Stimulated activated CD4-positive, alpha-beta T cell treated with anti-CD3 and anti-CD28 coated beads, TNF-alpha, amount 100 ng/mL, for 48 hours (primary cell): ENCODE data around the gene SPRN.
"Not testable (repeated sequence)": the region's sequence is repeated elsewhere in the genome, so short reads cannot be mapped to it uniquely, and the experiment has no call there.

Experiments used
- DNase-seq, 3 donors: peaks; one replicate each; pipeline ENCODE4 v3.0.0-alpha.2; 2020; ENCODE audit warnings: low read depth in 3 of 3

Gene SPRN

GRCh38 chr10:133424601-133425000 is at the start of gene SPRN:
Gene SPRN, minus strand, starts transcription at chr10:133424625. Its CDS starts 944 bp downstream, at chr10:133423681.
- DNase-seq: not testable (repeated sequence)

GRCh38 chr10:133474027-133474426 is 49.6 kb upstream of the SPRN start:
- no peak for DNase-seq

- DNase-seq: no peak
Observed at GRCh38 chr10:133473270-133473669, 48.8 kb upstream of the SPRN start.

- no peak for DNase-seq
Observed at GRCh38 chr10:133471300-133472109, 47.1 kb upstream of the SPRN start.

GRCh38 chr10:133469205-133469604 is 44.8 kb upstream of the SPRN start:
- not testable (repeated sequence) for DNase-seq

- no peak for DNase-seq
Observed at GRCh38 chr10:133467286-133467911, 43.0 kb upstream of the SPRN start.

- DNase-seq: no peak
Observed at GRCh38 chr10:133466683-133467275, 42.4 kb upstream of the SPRN start.

GRCh38 chr10:133465950-133466474 is 41.6 kb upstream of the SPRN start:
- DNase-seq: no peak

GRCh38 chr10:133465191-133465949 is 40.9 kb upstream of the SPRN start:
- no peak for DNase-seq

GRCh38 chr10:133464582-133465031 is 40.2 kb upstream of the SPRN start:
- no peak for DNase-seq

GRCh38 chr10:133462512-133463305 is 38.3 kb upstream of the SPRN start:
- no peak for DNase-seq

- no peak for DNase-seq
Observed at GRCh38 chr10:133461841-133462240, 37.4 kb upstream of the SPRN start.

GRCh38 chr10:133461027-133461426 is 36.6 kb upstream of the SPRN start:
- DNase-seq: no peak

GRCh38 chr10:133460208-133460769 is 35.9 kb upstream of the SPRN start:
- DNase-seq: no peak

- no peak for DNase-seq
Observed at GRCh38 chr10:133459454-133460207, 35.2 kb upstream of the SPRN start.

GRCh38 chr10:133458710-133459453 is 34.5 kb upstream of the SPRN start:
- DNase-seq: no peak

GRCh38 chr10:133458021-133458709 is 33.7 kb upstream of the SPRN start:
- no peak for DNase-seq

GRCh38 chr10:133457100-133457841 is 32.8 kb upstream of the SPRN start:
- DNase-seq: no peak
